Measurements from ENCODE around the gene DNAH9.

DNAH9 gene, protein sequence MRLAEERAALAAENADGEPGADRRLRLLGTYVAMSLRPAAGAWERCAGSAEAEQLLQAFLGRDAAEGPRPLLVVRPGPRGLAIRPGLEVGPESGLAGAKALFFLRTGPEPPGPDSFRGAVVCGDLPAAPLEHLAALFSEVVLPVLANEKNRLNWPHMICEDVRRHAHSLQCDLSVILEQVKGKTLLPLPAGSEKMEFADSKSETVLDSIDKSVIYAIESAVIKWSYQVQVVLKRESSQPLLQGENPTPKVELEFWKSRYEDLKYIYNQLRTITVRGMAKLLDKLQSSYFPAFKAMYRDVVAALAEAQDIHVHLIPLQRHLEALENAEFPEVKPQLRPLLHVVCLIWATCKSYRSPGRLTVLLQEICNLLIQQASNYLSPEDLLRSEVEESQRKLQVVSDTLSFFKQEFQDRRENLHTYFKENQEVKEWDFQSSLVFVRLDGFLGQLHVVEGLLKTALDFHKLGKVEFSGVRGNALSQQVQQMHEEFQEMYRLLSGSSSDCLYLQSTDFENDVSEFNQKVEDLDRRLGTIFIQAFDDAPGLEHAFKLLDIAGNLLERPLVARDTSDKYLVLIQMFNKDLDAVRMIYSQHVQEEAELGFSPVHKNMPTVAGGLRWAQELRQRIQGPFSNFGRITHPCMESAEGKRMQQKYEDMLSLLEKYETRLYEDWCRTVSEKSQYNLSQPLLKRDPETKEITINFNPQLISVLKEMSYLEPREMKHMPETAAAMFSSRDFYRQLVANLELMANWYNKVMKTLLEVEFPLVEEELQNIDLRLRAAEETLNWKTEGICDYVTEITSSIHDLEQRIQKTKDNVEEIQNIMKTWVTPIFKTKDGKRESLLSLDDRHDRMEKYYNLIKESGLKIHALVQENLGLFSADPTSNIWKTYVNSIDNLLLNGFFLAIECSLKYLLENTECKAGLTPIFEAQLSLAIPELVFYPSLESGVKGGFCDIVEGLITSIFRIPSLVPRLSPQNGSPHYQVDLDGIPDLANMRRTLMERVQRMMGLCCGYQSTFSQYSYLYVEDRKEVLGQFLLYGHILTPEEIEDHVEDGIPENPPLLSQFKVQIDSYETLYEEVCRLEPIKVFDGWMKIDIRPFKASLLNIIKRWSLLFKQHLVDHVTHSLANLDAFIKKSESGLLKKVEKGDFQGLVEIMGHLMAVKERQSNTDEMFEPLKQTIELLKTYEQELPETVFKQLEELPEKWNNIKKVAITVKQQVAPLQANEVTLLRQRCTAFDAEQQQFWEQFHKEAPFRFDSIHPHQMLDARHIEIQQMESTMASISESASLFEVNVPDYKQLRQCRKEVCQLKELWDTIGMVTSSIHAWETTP (N-terminal part only)

DNA sequence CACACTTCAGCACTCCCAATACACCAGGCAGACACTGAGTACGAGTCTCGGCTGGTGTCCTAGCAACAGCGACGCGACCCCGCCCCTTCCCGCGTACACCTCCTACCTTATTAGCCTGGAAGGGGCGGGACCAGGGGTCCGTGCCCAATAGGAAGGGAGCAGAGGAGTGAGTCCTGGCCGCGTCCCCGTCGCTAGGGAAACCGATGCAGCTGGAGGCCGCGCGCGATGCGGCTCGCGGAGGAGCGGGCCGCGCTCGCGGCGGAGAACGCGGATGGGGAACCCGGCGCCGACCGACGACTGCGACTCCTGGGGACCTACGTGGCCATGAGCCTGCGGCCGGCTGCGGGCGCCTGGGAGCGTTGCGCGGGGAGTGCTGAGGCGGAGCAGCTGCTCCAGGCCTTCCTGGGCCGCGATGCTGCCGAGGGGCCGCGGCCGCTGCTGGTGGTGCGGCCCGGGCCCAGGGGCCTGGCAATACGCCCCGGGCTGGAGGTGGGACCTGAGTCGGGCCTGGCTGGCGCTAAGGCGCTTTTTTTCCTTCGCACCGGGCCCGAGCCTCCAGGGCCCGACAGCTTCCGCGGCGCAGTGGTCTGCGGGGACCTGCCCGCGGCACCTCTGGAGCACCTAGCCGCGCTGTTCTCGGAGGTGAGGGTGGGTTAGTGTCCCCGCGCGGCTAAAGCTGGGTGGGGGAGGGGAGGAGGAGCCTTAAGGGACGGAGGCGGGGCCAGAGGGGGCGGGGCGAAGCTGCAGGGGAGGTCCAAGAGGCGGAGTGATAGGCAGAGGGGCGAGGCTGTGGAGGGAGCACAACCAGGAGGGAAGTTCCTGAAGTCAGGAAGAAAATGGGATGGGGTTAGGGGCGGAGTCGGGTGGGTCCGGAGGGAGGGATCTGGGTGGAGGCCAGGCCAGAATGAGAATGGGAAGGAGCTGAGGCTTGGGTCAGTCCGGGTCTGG lies at the start of gene DNAH9:
TSS of gene DNAH9 (plus strand) at position 197 of the 948 bp plus-strand sequence. CDS start at position 226, 29 bp downstream.
- no peak for DNase-seq

DNA sequence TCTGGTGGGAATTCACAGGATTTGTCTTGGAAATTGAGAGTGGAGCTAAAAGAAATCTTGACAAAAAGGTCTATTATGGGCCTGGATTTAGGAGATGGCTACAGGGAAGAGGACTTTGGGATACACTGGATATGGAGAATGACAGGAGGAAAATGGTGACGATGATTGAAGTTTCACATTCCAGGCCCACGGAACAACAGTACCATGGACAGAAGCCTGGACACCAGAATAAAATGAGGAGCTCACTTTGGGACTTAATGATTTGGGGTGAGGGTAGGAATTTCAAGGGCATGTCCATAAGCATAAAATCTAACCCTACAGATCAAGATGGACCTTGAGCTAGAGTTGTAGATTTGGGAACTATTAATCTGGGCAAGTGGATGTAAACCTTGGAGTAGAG lies 47.8 kb upstream of the DNAH9 start:
- DNase-seq, result no peak

DNA sequence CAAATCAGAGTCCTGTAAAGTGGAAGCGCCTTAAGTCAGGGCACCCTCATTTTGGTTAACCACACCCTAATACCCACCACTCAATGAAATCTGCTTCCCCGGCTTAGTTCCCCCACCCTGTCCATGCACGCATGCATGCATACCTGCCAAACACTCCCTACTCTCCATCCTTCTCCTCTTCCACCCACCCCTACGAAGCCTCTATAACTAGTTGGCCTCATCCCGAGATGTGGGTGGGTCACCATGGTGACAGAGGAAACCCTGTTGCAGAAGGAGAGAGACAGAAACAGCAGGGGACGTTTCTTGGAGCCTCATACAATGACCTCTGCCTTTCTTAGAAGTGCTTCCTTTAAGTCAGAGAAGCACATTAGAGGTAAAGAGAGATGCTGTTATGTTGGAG lies 46.8 kb upstream of the DNAH9 start:
- DNase-seq, result no peak

DNA sequence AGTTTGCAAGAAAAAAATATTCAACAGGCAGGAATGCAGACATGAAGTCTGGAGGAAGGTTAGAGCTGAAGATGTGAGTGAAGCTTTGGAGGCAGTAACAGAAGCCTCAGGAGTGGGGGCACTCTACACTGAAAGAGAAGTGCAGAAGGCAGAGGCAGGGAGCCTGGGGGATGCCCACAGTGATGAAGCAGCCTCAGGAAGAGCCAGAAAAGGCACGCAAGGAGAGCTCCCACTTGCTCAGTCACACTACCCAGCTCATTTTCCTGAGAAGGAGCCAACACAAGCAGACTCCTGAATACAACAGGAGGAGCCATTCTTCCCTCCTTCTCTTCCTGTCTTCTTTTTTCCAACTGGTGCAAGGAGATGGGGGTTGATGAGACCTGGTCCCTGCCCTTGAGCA lies 45.1 kb upstream of the DNAH9 start:
- no peak for DNase-seq

DNA sequence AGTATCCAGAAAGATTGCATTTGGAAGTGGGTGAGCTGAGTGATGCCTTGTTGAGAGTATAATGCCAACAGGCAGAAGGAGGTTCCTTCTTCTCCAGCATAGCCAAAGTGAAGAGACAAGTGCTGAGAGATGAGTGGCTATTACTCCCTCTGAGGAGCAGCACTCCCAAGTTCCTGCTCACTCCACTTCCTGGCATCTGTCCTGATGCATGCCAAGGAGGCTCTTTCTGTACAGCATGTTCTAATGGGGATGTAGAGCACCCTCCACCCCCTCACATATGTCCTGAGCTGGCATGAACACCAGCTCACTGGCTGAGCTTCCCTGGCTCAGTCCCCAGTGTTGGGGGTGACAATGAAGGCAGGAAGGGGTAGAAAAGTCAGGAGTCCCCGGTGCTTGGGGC lies 44.2 kb upstream of the DNAH9 start:
- DNase-seq, result no peak

DNA sequence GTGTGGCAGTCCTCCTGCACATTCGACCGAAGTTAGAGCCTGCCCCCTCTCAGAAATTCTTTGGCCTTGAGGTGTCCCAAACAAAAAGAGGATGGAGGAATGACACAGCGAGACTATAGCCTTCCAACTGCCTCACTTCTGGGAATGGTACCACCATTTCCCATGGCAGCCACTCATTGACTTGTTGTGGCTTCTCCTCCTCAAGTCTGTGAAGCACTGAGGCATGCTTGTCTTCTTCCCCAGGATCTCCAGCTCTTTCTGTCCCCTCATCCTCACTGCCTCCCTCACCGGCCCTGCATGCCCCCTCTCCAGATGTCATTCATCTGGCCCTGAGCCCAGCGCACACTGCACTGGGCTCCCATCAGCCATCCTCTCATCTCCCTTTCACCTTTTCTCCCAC lies 43.7 kb upstream of the DNAH9 start:
- DNase-seq, result no peak

DNA sequence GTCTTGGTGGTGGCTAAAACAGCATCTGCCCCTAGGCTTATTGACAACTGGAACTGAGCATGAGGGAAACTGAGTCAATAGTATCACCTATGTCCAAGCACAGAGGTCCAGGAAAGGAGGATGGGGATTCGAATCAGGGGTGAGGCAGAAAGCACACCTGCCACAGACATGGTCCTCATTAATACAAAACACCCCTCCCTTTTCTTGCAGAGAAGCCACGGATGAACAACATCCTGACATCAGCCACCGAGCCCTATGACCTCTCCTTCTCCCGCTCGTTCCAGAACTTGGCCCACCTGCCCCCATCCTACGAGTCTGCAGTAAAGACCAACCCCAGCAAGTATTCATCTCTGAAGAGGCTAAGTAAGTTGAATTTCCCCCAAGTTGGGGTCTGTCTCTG lies 42.7 kb upstream of the DNAH9 start:
- DNase-seq, result no peak

DNA sequence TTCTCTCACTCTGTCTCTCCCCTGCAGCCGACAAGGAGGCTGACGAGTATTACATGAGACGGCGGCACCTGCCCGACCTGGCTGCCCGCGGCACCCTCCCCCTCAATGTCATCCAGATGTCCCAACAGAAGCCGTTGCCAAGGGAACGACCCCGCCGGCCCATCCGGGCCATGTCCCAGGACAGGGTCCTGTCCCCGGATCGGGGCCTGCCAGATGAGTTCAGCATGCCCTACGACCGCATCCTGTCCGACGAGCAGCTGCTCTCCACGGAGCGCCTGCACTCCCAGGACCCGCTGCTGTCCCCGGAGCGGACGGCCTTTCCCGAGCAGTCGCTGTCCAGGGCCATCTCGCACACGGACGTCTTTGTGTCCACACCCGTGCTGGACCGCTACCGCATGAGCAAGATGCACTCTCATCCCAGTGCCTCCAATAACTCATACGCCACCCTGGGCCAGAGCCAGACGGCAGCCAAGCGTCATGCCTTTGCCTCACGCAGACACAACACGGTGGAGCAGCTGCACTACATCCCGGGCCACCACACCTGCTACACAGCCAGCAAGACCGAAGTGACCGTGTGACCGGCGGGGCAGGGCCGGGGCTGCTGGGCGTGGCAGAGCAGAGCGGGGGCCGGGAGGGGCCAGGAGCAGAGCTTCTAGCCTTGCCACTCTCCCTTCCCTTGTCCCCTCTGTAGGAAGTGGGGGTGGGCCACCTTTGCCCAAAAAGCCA lies 40.4 kb upstream of the DNAH9 start:
- no peak for DNase-seq

DNA sequence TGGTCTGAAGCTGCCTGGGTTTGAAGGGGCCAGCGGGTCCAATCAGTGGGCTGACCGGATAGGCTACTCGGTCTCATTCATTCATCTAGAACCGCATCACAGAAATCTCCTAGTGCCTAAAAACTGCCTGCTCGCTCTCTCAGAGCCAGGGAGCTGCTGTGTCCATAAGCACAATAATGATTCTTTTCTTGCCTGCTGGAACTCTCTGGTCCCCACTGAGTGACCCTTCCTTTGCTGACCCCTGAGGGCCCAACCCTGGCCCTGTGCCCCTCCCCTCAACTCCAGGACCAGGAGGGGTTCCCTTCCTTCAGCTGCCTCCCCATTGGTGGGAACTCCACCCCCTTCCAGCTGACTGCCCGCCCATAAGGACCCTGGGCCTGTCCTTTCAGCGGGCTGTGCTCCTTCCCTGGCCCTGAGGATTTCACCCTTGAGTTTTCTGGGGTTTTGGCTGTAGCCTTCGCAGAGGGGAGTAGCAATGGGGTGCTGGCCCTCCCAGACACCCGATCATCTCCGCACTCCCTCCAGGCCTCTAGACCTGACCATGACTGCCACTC lies 39.5 kb upstream of the DNAH9 start:
- no peak for DNase-seq

DNA sequence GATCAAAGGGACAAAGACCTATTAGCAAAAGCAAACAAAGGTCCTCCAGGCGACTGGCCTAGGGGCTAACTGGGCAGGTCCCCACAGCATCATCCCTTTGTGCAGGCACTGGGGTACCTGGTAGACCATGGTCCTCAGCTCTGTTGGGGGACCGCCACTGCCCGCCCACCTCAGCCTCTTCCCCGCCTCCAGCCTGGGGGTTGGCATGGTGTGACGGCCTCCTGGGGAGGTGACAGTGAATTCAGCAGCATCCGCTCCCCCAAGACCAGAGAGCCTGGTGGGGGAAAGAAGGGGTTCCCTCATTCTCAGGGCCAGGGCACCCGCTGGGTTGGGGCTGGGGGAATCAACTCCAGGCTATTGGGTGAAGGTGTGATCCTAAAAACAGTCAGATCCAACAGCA lies 38.7 kb upstream of the DNAH9 start:
- DNase-seq, result no peak

DNA sequence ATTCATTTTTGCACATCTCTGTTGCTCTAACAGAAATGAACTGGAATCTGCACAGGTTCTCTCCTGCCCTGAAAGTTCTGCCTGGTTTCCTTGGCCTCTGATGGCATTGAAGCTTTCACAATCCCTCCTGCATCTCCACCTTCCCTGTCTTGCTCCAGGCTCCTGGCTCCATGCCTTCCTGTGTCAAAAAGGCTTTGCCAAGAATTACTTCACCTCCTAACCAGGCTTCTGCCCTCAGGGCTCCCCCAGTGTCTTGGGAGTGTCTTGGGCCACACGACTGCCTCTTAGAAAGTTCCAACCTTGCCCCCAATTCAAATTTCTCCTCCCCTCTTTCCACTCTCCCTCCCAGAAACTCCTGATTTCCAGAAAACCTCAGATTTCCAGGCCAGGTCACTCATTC lies 37.0 kb upstream of the DNAH9 start:
- no peak for DNase-seq

DNA sequence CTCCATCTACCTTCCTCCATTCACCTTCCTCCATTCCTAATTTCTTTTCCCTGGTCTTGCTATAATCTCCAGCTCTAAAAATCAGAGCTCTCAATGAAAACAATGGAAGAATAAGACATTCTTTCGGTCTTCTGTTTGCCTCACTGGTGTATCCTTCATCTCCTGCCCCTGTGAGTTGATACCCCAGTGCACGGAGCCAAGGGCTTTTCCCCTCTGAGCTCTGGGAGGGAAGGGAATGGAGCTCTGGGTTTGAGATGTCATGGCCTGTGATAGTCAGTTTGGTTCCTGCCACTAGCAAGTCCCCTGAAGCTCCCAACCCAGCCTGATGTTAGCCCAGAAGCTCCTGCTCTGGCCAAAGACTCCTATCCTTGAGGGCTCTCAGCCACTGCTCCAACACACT lies 36.6 kb upstream of the DNAH9 start:
- DNase-seq, result no peak

DNA sequence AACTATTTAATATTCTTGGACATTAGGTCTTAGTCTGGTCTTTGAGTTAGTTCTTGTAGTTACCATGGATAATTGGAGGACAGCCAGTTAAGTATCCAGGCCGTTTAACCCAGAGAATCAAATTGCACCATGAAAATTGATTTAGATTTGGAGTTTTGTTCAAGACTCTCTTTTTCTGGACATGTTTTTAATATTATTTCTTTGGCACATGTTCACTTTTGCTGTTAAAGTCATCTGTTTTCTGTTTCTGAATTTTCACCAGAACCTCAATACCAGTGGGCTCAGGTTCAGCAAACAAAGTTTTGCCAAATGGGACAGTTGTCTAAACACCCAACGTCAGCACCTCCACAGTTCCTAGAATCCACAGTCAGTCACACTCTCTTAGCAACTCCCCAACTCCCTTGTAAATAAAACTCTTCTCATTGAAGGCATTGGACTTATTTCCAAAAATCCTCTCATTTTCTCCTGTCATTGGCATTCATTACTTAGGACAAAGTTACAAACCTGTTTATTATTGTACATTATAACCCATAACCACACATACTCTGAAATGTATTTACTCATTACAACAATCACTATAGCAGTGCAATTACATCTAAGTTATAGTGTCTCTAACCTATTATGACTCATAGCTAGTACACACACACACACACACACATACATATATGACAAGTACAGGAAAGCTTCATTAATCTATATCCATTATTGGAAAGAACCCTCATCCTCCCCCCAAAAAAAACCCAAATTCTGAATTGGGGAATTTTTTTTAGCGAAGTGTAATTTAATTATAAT lies 33.5 kb upstream of the DNAH9 start:
- no peak for DNase-seq

DNA sequence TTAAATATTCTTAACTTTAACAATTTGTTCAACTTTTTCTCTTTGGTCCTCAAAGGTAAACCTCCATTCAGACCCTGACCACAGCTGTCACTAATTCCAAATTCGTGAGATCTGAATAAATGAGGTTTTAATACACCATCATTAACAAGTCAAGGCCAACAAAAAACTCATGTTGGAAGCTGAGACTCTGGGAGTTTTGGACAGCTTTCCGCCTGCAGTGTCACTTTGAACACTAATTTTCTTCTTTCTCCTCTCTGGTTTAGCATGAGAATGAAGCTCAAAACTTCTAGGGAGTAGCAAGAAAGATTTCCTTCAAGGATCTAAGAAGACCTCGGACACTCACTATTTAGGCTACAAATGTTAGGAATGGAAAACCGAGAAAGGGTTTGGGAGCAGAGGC lies 32.7 kb upstream of the DNAH9 start:
- no peak for DNase-seq

DNA sequence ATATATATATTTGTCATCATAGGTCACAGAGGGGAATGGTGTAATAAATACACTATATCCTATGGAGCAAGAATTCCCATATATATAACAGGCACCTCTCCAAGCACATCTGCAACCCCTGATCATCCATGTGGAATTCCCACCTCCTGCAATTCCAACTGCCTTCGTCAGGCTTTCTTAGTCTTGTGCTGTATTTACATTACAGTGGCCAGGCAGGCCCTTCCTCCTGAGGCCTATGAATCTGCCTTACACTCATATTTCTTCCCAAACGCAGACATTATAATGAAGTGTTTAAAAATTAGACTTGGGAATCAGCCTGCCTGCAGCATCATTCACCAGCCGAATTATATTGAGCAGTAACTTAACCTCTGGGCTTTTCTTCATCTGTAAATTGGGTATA lies 19.3 kb upstream of the DNAH9 start:
- no peak for DNase-seq

DNA sequence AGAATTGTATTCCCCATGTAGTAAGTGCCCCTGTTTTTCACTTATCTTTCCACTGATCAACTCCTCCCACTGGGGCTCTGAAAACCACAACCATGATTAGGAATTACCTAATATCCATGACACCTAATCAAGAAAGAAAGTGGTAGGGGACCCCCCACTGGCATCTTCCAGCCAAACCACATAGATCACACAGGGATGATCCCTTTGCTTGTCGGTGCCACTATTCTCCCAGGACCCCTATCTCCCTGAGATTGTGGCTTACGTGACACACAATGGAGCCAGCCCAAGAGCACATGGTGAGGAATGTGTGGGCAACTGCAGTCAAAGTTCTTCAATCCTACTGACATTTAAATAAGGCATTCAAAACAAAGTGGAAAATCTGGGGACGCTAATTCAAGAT lies 17.6 kb upstream of the DNAH9 start:
- DNase-seq, result no peak

DNA sequence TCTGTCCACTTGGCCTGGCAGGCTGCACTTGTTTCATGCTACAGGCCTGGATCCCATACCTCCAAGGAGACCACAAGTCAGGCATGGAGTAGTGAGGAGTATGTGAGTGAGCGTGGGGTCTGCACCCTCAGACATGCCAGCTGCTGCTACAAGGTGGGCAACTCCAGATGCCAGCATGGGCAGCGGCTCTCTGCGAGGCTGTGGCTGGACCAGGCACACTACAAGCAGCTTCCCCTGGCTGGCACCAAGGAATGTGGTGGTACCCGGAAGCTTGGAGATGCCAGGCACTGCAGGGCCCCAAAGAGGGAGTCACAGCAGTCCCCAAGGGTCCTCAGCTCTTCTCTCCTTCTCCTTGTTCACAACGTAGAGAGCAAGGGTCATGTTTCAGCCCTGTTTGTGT lies 16.1 kb upstream of the DNAH9 start:
- no peak for DNase-seq

DNA sequence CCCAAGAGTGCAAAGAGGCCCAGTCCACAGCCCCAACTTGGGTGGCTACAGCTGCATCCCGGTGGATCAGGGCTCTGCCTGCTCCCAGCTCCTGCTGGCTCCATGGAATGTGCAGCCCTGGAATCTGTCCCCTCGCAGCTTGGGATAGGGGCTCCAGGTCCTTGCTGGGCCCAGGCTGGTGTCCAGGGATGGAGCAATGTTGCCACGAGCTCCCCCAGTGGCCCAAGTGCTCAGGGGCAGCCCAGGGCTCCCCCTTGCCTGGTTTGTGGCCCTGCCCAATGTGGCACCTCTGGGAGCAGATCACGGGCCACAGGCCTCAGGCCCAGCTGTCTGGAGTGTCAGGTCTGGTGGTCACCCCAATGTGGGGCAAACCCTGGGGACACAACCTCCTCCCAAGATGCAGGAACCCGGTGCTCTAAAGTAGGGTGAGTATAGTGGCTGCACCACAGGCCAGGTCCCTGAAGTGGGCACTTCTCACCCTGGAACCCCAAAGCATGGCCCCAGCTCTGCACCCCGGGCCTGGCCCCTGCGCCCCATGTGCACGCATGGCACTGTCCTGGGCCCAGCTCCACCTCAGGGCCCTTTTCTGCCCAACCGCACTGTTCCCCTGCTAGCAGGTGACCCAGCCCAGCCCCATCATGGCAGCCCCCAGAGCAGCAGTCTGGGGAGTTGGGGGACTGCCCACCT lies 14.8 kb upstream of the DNAH9 start:
- no peak for DNase-seq

DNA sequence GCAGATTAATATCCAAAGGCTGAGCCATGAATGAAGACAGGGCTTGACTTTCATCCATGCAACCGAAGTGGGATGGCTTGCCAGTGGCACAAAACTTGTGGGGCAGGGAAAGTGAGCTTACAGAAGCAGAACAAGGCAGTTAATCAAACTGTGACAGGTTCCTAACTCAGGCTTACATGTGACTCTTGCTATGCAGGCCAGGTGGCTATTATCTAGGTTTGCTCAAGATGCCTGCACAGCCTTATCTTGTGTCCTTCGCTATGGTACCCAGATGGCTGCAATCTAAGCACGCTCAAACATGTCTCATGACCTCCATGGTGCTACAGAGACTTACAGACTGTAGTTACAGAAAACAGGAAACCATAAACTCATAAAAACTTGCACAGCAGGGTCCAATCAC lies 8.6 kb upstream of the DNAH9 start:
- no peak for DNase-seq

DNA sequence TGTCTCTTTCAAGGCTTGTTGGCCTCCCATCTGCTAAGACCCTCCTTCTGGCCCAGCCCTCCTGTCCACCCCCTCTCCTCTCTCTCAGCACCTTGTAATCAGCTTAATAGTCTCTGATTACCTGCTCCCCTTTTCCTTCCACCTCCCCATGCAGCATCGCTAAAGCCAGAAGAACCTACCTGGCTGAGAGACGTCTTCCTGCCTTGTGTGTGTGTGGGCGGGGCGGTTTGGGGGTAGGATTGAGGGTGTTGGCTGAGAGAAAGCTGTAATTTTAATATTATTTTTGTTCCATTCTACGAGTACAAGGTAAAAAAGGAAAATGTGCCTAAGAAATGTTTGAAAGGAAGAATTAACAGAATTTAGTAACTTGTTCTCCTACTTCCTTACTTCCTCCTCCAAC lies 3.4 kb downstream of the DNAH9 start:
- no peak for DNase-seq

All from activated CD4-positive, alpha-beta T cell treated with anti-CD3 and anti-CD28 coated beads for 4 hours (primary cell).